ENCODE results near the gene PTGER2.

PTGER2 gene

GRCh38 chr14:52327374-52328226, 13.5 kb downstream of the PTGER2 start:
- H3K27ac ChIP-seq: no peak overlapping the region
- no peak for TF ChIP-seq ZFX (IDR thresholded peaks at IDR 0.05; ENCODE audit: borderline replicate concordance)
- TF ChIP-seq, protein P1, sequence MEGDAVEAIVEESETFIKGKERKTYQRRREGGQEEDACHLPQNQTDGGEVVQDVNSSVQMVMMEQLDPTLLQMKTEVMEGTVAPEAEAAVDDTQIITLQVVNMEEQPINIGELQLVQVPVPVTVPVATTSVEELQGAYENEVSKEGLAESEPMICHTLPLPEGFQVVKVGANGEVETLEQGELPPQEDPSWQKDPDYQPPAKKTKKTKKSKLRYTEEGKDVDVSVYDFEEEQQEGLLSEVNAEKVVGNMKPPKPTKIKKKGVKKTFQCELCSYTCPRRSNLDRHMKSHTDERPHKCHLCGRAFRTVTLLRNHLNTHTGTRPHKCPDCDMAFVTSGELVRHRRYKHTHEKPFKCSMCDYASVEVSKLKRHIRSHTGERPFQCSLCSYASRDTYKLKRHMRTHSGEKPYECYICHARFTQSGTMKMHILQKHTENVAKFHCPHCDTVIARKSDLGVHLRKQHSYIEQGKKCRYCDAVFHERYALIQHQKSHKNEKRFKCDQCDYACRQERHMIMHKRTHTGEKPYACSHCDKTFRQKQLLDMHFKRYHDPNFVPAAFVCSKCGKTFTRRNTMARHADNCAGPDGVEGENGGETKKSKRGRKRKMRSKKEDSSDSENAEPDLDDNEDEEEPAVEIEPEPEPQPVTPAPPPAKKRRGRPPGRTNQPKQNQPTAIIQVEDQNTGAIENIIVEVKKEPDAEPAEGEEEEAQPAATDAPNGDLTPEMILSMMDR (IDR thresholded peaks at IDR 0.05): no peak

DNA sequence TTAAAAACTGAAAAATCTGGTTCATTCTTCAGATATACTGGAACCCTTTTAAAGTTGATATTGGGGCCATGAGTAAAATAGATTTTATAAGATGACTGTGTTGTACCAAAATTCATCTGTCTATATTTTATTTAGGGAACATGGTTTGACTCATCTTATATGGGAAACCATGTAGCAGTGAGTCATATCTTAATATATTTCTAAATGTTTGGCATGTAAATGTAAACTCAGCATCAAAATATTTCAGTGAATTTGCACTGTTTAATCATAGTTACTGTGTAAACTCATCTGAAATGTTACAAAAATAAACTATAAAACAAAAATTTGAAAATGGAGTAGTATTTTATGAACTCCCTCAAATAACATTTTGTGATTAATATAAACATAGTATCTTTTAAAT, 14.2 kb downstream of the PTGER2 start:
- TF ChIP-seq ZFX (IDR thresholded peaks at IDR 0.05; ENCODE audit: borderline replicate concordance): no peak
- TF ChIP-seq, protein P1 (IDR thresholded peaks at IDR 0.05): no peak
- H3K27ac ChIP-seq: no peak overlapping the region

GRCh38 chr14:52329678-52330369, 15.7 kb downstream of the PTGER2 start:
- no peak for TF ChIP-seq ZFX (IDR thresholded peaks at IDR 0.05; ENCODE audit: borderline replicate concordance)
- TF ChIP-seq, protein P1 (IDR thresholded peaks at IDR 0.05): no peak

GRCh38 chr14:52332269-52332668, 18.2 kb downstream of the PTGER2 start:
- TF ChIP-seq, protein P1 (IDR thresholded peaks at IDR 0.05): no peak
- no peak for TF ChIP-seq ZFX (IDR thresholded peaks at IDR 0.05; ENCODE audit: borderline replicate concordance)
- no peak overlapping the region for H3K27ac ChIP-seq

More at GRCh38 chr14:52329678-52330369, 15.7 kb downstream of the PTGER2 start:
- H3K27ac ChIP-seq: no peak overlapping the region

GRCh38 chr14:52333108-52333507, 19.0 kb downstream of the PTGER2 start:
- TF ChIP-seq ZFX (IDR thresholded peaks at IDR 0.05; ENCODE audit: borderline replicate concordance): no peak
- TF ChIP-seq, protein P1 (IDR thresholded peaks at IDR 0.05): no peak
- no peak overlapping the region for H3K27ac ChIP-seq

GRCh38 chr14:52333823-52334657, 19.9 kb downstream of the PTGER2 start:
- H3K27ac ChIP-seq: no peak overlapping the region
- TF ChIP-seq ZFX (IDR thresholded peaks at IDR 0.05; ENCODE audit: borderline replicate concordance): no peak
- TF ChIP-seq, protein P1 (IDR thresholded peaks at IDR 0.05): no peak
